KOPT-K1 (cell line): ENCODE results near the gene SON.
"Not testable (repeated sequence)": the region's sequence is repeated elsewhere in the genome, so short reads cannot be mapped to it uniquely, and the experiment has no call there.

Source experiments
- H3K27ac ChIP-seq: fragments of 200-600 bp; sonication (generic); 2 replicates; pipeline ENCODE4 v1.5.1; 2016; ENCODE audit warnings: antibody characterized with exemption, mild to moderate bottlenecking, low read depth, low read length; ENCODE audit not compliant: poor library complexity, severe bottlenecking
- H3K36me3 ChIP-seq: fragments of 200-600 bp; sonication (generic); 2 replicates; pipeline ENCODE4 v1.5.1; 2017; ENCODE audit warnings: antibody characterized with exemption, mild to moderate bottlenecking, low read length, moderate library complexity; ENCODE audit not compliant: insufficient read depth
- H3K9me3 ChIP-seq: fragments of 200-600 bp; sonication (generic); 2 replicates; pipeline ENCODE4 v1.5.1; 2017; ENCODE audit warnings: antibody characterized with exemption, low read length, mild to moderate bottlenecking; ENCODE audit not compliant: insufficient read depth, poor library complexity, severe bottlenecking

SON gene

DNA sequence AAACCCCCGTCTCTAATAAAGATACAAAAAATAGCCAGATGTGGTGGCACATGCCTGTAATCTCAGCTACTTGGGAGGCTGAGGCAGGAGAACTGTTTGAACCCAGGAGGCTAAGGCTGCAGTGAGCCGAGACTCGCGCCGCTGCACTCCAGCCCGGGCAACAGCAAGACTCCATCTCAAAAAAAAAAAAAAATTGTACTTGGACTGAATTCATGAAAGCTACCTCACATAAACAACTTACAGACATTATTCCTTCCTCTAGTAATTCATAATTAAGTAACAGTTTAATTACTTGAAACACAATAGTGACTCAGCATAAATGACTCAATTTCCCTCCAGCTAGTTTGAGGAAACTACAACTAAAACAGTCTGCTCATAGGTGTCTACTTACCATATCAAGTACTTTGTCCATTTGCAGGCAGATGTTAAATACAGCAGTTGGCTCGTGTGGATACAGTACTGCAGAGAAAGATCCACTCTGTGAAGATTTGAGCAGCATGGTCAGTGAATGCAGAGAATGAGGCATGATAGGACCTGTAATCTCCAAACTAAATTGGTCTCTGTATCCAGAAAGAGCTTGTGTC, 36.2 kb downstream of the SON start:
- Histone ChIP-seq H3K9me3 (no peaks in the 10 kb centered on the region), H3K36me3 (peaks cover 98% of the 10 kb centered on the region), H3K27ac (no peak overlapping the region)

DNA sequence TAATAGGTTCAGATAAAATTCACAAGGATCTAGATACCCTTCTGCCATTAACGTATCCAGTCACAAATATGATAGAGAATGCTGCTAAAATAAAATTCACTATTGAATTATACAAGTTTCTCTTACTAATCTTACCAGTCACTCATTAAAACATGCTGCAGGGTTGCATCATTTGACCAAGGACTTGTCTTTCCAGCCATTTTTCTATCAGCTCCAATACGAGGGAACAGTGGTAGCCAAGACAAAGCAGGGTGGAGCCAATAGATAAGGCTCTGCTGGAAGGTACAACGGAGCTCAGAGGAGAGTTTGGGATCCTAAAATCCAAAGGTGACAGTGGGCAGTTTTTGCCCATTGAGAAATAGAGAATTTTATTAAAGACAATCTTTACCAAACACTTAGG, 41.6 kb downstream of the SON start:
- Histone ChIP-seq H3K36me3 (peaks cover 74% of the 10 kb centered on the region), H3K27ac (no peak overlapping the region), H3K9me3 (no peaks in the 10 kb centered on the region)

DNA sequence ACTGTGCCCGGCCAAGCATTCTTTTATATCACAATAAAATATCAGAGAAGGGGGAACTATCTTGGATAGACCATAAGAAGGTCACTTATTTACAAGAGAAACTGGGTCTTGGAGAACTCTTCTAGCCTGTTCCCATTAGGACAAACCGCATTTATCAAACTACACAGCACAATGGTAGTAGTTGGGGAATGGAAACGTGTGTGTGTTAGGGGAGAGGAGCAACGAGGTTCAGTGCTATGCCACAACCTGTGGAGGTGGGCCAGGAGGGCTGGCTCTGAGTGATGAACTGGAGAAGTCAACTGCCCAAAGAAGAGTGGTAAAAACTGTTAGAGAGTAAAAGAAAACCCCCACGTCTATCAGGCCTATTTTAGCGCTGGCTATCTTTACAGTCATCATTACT, 44.1 kb downstream of the SON start:
- no peak overlapping the region for H3K27ac ChIP-seq

DNA sequence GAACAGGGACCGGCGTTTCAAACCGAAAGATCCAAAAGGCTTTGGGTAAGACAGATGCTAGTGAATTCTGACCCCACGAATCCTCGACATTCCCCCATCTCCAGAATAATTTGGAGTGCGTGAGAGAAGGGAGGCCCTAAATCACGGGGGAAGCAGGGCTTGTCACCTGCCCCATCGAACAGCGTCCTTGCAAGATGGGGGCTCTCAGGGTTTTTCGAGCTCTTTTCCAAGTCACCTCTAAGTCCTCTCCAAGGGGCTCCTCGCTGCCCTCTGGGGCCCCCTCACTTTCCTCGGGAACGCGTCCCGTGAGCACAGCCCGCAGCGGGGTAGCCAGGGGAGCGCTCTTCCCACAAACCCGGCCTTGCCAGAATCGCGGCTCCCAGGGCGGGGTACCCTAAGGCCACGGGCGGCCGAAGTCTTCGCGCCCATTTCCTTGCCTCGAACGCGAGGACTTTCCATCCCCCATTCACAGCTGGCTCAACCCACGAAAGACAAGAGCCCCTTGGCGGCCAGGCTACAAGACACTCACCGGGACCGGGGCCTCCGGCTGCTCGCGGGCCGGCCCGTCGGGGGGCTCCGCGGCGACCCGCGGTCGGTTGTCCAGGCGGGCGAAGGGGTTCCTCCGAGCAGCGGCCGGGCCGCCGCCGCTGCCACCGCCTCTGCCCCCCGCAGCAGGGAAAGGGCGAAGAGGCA, 45.1 kb downstream of the SON start:
- Histone ChIP-seq H3K9me3 (no peaks in the 10 kb centered on the region), H3K27ac (peak overlapping the region; percentile 82), H3K36me3 (peaks cover 39% of the 10 kb centered on the region)

More for the DNA sequence above, 44.1 kb downstream of the SON start:
- no peaks in the 10 kb centered on the region for H3K9me3 ChIP-seq
- H3K36me3 ChIP-seq, result peaks cover 49% of the 10 kb centered on the region

DNA sequence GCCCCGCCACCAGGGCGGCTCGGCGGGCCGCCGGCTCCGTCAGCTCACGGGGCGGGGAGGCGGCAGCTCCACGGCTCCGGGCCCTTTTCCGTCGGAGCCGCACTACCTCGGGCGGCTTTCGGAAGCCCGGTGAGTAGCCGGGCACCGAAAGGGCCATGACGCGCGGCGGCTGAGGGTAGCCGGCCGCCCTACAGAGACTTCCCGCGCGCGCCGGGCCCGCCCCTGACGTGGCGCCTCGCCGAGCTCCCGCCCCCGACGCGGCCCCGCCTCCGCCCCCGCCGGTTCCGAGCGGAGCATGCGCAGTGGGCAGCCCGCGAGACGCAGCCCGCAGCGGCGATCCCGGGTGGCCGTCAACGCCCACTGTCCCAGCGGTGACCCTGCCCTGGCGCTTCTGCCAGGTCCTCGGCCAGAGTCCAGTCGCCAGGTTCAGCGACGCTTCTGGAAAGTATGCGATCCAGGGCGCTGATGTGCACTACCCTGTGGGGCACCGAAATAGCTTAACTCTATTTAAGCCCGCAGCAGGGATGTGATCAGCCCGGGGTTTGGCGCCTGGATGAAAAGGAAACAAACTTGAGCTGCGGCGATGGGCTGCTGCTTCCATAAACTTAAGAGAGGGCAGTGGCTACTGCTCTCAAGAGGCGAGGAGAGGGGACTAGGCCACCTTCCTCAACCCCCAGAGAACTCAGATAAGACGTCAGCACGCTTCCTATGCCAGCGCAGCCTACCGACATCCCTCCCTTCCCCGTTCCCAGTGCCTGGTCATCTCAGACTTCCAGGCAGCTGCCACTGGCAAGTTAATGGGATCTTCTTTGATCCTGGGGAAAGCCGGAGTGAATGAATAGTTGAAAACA, 45.9 kb downstream of the SON start, which contains the start of gene DONSON:
TSS of gene DONSON (minus strand) at position 200 of the 851 bp plus-strand sequence. CDS start at position 157, 43 bp downstream.
- Histone ChIP-seq H3K27ac (peak within 1 kb of the TSS; percentile 82), H3K36me3 (peaks cover 32% of the 10 kb centered on the region), H3K9me3 (no peaks in the 10 kb centered on the region)

DNA sequence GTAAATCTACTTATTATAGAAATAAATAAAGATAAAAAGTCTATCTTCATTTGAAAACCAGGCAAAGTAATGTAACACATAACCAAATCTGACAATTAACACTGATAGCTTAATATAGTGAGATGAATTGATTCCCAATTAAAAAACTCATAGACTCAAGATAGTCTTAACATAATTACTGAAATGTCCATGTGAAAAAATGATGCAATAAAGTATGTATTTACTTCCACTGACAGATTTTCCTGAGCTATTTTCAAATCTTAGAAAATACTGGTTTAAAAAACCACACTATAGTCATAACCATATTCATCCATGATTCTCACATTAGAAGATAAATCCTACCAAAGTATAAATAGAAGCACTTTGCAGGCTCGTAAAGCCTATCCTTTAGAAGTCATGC, 55.2 kb downstream of the SON start:
- Histone ChIP-seq H3K36me3 (peaks cover 83% of the 10 kb centered on the region), H3K9me3 (no peaks in the 10 kb centered on the region), H3K27ac (no peak overlapping the region)

DNA sequence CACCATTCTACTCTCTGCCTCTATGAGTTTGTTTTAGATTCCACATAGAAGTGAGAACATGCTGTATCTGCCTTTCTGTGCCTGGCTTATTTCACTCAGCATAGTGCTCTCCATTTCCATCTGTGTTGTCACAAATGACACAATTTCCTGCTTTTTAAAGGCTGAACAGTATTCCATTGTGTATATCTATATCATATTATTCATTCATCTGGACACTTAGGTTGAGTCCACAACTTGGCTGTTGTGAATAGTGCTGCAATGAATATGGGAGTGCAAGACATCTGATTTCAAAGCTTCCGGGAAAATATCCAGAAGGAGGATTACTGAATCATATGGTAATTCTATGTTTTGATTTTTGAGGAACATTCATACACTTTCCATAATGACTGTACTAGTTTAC, 65.7 kb downstream of the SON start:
- Histone ChIP-seq H3K27ac (no peak overlapping the region), H3K9me3 (no peaks in the 10 kb centered on the region), H3K36me3 (peaks cover 46% of the 10 kb centered on the region)

DNA sequence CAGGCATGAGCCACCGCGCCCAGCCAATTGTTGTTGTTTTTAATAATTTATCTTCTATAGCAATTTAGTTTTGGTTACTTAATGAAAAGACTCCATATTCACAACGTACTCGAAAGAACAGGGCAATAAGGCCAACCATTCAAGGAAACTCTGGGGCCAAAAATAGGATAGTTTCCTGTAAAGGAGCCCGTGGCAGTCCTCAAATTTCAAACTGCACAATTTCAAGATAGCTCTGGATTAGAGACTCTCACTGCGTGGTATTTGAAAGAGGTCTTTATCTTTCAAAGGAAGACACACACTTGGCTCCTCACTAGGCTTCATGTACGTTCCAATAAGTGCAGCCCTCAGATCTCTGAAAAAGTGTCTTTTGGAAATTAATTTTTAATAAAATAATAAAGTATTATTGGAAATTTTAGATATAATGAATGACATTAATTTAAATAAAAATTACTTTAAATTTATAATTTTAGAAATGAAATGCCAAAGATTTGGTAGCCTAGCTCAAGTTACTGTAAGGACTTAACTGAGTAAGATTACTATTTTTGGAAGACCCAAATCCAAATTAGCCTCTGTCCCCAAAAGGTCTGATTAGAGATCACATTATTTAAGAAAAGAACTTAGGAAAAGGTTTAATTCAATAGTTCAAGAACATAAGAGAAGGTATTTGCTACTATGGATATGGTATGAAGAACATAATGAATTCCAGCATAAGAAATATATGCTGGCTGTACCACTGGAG, 68.3 kb downstream of the SON start:
- H3K27ac ChIP-seq, result no peak overlapping the region
- peaks cover 63% of the 10 kb centered on the region for H3K36me3 ChIP-seq
- H3K9me3 ChIP-seq, result no peaks in the 10 kb centered on the region

DNA sequence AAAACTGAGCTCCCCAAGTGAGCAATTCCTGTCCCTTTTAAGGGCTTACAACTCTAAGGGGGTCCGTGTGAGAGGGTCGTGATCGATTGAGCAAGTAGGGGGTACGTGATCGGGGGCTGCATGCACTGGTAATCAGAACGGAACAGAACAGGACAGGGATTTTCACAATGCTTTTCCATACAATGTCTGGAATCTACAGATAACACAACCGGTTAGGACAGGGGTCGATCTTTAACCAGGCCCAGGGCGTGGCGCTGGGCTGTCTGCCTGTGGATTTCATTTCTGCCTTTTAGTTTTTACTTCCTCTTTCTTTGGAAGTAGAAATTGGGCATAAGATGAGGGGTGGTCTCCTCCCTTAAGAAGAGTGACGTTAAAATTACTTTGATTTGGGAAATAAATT, 74.7 kb downstream of the SON start:
- H3K36me3 ChIP-seq, result peaks cover 53% of the 10 kb centered on the region
- not testable (repeated sequence) for H3K27ac ChIP-seq, H3K9me3 ChIP-seq

DNA sequence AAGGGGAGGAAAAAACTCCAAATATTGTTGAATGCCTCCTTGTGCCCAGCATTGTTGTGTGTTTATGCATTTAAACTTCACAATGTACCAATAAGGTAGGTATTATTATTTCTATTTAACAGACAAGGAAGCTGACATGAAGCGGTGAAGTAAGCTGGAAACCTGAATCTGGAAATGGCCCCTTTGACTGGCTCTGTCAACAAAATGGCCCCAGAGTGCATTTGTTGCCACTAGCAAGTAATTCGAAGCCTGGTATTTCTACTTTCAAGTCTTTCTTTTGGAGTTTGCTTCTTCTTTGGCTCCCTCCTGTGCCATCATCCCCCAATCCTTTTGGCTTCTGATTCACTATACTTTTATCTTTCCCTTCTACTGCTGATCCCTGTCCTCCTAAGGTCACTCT, 75.6 kb downstream of the SON start:
- Histone ChIP-seq H3K27ac (no peak overlapping the region), H3K36me3 (peaks cover 52% of the 10 kb centered on the region), H3K9me3 (no peaks in the 10 kb centered on the region)

DNA sequence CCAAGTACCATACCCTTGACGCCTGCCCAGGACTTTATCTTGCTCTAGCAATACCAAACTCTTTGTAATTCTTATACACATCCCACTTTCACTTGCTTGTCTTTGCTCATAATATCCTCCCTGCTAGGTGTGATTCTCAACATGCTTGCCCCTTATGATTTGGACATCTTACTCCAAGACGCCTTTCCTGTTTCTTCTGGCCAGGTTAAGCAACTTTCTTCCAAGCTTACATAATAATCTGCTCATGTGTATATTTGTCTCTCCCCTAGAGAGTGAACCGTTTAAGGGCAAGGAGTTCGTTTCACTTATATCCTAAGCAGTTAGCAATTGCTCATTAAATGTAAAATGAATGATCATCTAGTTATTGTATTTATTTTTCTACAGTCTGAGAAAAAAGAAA, 76.9 kb downstream of the SON start:
- H3K36me3 ChIP-seq, result peaks cover 48% of the 10 kb centered on the region
- H3K9me3 ChIP-seq, result no peaks in the 10 kb centered on the region
- H3K27ac ChIP-seq, result no peak overlapping the region

DNA sequence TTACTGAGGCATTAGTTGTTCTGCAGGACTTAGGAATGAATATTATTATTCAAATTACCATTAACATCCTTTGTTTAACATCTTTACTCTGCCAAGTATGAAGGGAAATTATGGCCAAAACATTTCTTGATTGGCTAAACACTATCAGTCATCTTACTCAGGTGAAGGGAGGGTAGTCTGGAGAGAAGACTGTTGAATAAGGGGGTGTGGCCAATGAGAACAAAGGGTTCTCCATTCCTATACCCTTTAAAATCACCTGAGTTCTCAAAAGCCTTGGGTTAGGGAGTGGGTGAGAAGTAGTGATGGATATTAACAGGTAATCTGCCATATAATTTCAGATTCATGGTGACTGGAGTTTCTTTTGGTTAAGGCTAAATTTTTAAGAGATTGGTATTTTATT, 79.4 kb downstream of the SON start:
- H3K36me3 ChIP-seq, result peaks cover 39% of the 10 kb centered on the region
- no peak overlapping the region for H3K27ac ChIP-seq
- H3K9me3 ChIP-seq, result no peaks in the 10 kb centered on the region

DNA sequence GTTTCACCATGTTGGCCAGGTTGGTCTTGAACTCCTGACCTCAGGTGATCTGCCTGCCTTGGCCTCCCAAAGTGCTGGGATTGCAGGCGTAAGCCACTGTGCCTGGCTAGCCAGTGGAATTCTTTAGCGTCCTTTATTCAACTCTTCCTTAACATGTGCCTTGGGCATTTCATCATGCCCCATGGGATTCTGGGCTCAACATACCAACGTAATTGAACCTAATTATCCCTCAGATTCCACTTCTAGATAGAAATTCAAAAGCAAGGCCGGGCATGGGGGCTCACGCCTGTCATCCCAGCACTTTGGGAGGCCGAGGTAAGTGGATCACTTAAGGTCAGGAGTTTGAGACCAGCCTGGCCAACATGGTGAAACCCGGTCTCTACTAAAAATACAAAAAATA, 83.3 kb downstream of the SON start:
- not testable (repeated sequence) for H3K9me3 ChIP-seq, H3K27ac ChIP-seq
- H3K36me3 ChIP-seq, result peaks cover 58% of the 10 kb centered on the region
